ENCODE data around the gene GCN1. TPM values are rescaled to one million over a fixed set of nuclear protein-coding genes. Genes with fewer than 3 reads are reported as not detected.

Gene GCN1
- total RNA-seq, 1 donor from 2014 or later, result 62.6 TPM

DNA sequence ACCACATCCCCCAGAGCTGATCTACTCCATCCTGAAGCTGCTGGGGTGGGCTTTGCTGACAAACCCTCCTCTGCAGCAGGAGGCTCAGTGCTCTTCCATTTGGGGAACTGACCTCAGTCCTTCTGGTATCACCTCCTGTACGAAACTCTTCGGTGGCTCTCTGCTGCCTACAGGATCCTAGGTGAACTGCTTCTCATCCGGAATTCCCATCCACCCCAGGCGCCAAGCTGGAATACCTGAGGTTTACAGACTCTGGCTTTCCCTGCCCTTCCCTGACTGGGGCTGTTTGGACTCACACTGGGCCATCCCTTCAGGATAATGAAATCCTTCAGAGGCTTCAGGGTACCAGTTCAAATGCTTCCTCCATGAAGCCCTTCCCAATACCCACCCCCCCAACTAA, 26.2 kb downstream of the GCN1 start:
- H3K4me1 ChIP-seq, result no peaks in the 10 kb centered on the region
- H3K27ac ChIP-seq, result no peak overlapping the region
- no peak overlapping the region for H3K4me3 ChIP-seq
- intact Hi-C loops (cut with DNase I), result no loop called here
- no peaks in the 10 kb centered on the region for H3K9me3 ChIP-seq
- TF ChIP-seq POLR2AphosphoS5 (IDR thresholded peaks at IDR 0.05; ENCODE audit: insufficient read depth in 1 of 2, low read depth in 1 of 2), result no peak
- TF ChIP-seq POLR2A (IDR thresholded peaks at IDR 0.05), result no peak
- TF ChIP-seq, protein P1, sequence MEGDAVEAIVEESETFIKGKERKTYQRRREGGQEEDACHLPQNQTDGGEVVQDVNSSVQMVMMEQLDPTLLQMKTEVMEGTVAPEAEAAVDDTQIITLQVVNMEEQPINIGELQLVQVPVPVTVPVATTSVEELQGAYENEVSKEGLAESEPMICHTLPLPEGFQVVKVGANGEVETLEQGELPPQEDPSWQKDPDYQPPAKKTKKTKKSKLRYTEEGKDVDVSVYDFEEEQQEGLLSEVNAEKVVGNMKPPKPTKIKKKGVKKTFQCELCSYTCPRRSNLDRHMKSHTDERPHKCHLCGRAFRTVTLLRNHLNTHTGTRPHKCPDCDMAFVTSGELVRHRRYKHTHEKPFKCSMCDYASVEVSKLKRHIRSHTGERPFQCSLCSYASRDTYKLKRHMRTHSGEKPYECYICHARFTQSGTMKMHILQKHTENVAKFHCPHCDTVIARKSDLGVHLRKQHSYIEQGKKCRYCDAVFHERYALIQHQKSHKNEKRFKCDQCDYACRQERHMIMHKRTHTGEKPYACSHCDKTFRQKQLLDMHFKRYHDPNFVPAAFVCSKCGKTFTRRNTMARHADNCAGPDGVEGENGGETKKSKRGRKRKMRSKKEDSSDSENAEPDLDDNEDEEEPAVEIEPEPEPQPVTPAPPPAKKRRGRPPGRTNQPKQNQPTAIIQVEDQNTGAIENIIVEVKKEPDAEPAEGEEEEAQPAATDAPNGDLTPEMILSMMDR (IDR thresholded peaks at IDR 0.05), result no peak
- H3K27me3 ChIP-seq, result no peaks in the 10 kb centered on the region
- H3K36me3 ChIP-seq, result peaks cover 0 to 70% of the 10 kb centered on the region in 2 donors
- DNase-seq (ENCODE audit: extremely low spot score in 2 of 2), result no peak

DNA sequence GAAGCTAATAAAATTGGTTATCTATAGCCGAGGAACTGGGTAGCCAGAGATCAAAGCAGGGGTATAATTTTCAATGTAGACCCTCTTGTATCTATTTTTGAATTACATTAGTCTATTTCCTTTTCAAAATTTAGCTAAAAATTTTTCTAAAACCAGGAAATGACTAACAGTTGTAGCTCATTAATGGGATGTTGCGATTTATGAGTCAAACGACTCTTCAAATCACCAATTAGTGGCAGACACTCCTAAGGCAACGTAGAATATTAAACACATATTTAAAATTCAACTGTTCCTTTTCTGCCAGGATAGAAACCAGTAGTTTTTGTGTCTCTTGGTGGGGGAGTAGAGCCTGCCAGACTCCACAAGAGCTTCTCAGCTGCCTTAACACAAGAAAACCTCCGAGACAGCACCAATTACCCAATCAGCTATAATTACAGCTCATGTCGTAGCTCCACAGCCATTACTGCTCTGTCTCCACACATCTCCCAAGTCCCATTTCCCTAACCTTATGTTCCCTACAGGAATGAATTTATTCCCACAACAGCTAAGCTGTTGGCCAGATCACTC, 26.9 kb downstream of the GCN1 start:
- Histone ChIP-seq H3K27ac (no peak overlapping the region), H3K4me1 (no peaks in the 10 kb centered on the region), H3K36me3 (peaks cover 0 to 70% of the 10 kb centered on the region in 2 donors), H3K27me3 (no peaks in the 10 kb centered on the region), H3K9me3 (no peaks in the 10 kb centered on the region), H3K4me3 (no peak overlapping the region)
- TF ChIP-seq, protein P1 (IDR thresholded peaks at IDR 0.05), result no peak
- TF ChIP-seq POLR2A (IDR thresholded peaks at IDR 0.05), result no peak
- no peak for DNase-seq (ENCODE audit: extremely low spot score in 2 of 2)
- intact Hi-C loops (cut with DNase I), result no loop called here

DNA sequence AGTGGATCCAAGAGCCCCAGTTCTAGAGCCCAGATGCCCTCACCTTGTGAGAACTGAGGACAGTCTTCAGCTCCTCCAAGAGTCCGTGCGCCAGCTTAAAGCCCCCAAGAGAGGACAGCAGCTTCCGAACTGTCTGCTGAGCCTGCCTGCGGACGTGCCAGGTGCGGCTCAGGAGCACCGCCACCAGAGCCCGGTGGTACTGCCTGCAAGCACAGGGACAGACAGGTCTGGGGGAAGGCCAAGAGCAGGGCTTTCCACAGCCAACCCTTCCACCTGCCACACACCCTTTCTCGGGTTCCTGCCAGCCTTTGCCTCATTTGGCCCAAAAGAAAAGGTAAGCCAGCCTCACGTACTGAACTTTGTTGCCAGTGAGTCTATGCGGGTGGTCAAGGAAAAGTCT, 30.2 kb downstream of the GCN1 start:
- peaks cover 0 to 65% of the 10 kb centered on the region in 2 donors for H3K36me3 ChIP-seq
- no peak overlapping the region for H3K27ac ChIP-seq
- no peaks in the 10 kb centered on the region for H3K9me3 ChIP-seq
- TF ChIP-seq, protein P1 (IDR thresholded peaks at IDR 0.05), result no peak
- TF ChIP-seq POLR2A (IDR thresholded peaks at IDR 0.05) (no peak), POLR2AphosphoS5 (IDR thresholded peaks at IDR 0.05; ENCODE audit: insufficient read depth in 1 of 2, low read depth in 1 of 2) (no peak)
- H3K27me3 ChIP-seq, result no peaks in the 10 kb centered on the region
- no peak for DNase-seq (ENCODE audit: extremely low spot score in 2 of 2)
- no peak overlapping the region for H3K4me3 ChIP-seq
- intact Hi-C loops (cut with DNase I), result no loop called here
- H3K4me1 ChIP-seq, result no peaks in the 10 kb centered on the region

DNA sequence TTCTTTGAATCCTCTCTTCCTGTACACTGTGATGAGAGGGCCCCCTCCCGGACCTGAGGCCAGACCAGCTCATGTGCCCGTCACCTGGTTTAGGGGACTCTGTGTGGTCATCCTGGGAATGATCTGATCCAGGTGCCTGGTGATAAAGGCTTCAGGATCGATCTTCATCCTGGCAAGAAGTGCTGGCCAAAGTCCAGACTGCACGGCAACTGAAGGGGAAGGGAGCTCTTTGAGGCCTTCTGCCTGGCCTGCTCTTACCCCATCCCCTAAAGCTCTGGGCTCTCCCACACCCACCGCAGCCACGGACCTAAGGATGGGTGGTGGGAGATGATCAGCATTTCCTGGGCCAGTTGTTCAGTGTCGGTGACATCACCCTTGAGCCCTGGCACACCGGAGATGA, 31.8 kb downstream of the GCN1 start:
- intact Hi-C loops (cut with DNase I), result no loop called here
- H3K36me3 ChIP-seq, result peaks cover 0 to 59% of the 10 kb centered on the region in 2 donors
- TF ChIP-seq POLR2A (IDR thresholded peaks at IDR 0.05) (no peak), POLR2AphosphoS5 (IDR thresholded peaks at IDR 0.05; ENCODE audit: insufficient read depth in 1 of 2, low read depth in 1 of 2) (no peak)
- TF ChIP-seq, protein P1 (IDR thresholded peaks at IDR 0.05), result no peak

DNA sequence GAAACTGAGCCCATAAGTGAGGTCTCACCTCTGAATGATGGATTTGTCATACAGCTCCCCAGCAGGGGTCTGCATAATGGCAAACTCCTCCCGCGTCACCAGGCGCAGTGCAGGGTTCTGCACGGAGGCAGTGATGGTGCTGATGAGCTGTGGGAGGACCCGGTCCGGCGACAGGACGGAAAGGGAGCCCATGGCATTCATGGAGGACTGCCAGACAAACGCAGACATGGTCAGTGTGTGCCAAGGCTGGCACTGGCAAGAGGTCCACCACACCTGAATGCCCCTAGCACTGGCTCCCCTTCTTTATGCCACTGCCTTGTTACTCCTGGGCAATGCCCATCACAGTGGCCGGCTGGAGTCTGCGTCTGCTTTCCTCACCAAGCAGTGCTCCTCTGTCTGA, 32.7 kb downstream of the GCN1 start:
- Histone ChIP-seq H3K36me3 (peaks cover 0 to 68% of the 10 kb centered on the region in 2 donors), H3K27me3 (no peaks in the 10 kb centered on the region), H3K4me1 (no peaks in the 10 kb centered on the region), H3K9me3 (no peaks in the 10 kb centered on the region), H3K27ac (no peak overlapping the region), H3K4me3 (no peak overlapping the region)
- intact Hi-C loops (cut with DNase I), result no loop called here
- TF ChIP-seq, protein P1 (IDR thresholded peaks at IDR 0.05), result no peak
- TF ChIP-seq POLR2A (IDR thresholded peaks at IDR 0.05) (no peak), POLR2AphosphoS5 (IDR thresholded peaks at IDR 0.05; ENCODE audit: insufficient read depth in 1 of 2, low read depth in 1 of 2) (no peak)
- no peak for DNase-seq (ENCODE audit: extremely low spot score in 2 of 2)

More for the DNA sequence above, 31.8 kb downstream of the GCN1 start:
- H3K27me3 ChIP-seq, result no peaks in the 10 kb centered on the region
- no peaks in the 10 kb centered on the region for H3K9me3 ChIP-seq
- H3K4me1 ChIP-seq, result no peaks in the 10 kb centered on the region
- no peak for DNase-seq (ENCODE audit: extremely low spot score in 2 of 2)
- no peak overlapping the region for H3K4me3 ChIP-seq
- no peak overlapping the region for H3K27ac ChIP-seq
